GM10266 (cell line): ENCODE results near the gene UQCRH.
"Not testable (repeated sequence)": the region's sequence is repeated elsewhere in the genome, so short reads cannot be mapped to it uniquely, and the experiment has no call there.

Source experiments
- DNase-seq: peaks from one replicate; pipeline ENCODE4 v3.0.0; 2012; ENCODE audit errors: extremely low spot score
- TF ChIP-seq, protein P1 (sequence below): IDR thresholded peaks from 2 replicates; pipeline ENCODE4 v1.5.1; 2012; ENCODE audit warnings: mild to moderate bottlenecking, low read depth; ENCODE audit not compliant: control insufficient read depth, insufficient read depth; ENCODE audit errors: missing control alignments

The UQCRH gene

DNA sequence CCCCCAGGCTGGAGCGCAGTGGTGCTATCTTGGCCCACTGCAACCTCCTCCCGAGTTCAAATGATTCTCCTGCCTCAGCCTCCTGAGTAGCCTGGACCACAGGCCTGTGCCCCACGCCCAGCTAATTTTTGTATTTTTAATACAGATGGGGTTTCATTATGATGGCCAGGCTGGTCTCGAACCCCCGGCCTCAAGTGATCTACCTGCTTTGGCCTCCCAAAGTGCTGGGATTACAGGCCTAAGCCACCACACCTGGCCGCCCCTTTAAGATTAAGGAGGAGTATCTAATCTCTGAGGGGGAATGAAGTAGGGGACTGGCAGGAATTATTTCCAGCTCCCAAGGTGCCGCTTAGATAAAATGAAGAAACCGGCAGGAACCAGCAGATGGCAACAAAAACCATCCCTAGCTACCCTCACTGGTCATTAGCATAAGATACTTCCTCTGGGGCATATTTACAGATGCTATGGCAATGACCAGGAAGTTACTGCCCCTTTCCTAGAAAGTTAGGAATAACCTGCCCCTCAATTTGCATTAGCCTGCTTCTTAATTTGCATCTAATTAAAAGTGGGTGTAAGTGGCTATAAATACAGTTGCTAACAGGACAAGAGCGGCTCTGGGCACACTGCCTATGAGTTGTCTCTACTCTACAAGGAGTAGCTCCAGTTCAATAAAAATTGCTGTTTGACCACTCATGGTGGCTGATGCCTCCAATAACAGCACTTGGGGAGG lies 30.0 kb downstream of the UQCRH start:
- TF ChIP-seq, protein P1, sequence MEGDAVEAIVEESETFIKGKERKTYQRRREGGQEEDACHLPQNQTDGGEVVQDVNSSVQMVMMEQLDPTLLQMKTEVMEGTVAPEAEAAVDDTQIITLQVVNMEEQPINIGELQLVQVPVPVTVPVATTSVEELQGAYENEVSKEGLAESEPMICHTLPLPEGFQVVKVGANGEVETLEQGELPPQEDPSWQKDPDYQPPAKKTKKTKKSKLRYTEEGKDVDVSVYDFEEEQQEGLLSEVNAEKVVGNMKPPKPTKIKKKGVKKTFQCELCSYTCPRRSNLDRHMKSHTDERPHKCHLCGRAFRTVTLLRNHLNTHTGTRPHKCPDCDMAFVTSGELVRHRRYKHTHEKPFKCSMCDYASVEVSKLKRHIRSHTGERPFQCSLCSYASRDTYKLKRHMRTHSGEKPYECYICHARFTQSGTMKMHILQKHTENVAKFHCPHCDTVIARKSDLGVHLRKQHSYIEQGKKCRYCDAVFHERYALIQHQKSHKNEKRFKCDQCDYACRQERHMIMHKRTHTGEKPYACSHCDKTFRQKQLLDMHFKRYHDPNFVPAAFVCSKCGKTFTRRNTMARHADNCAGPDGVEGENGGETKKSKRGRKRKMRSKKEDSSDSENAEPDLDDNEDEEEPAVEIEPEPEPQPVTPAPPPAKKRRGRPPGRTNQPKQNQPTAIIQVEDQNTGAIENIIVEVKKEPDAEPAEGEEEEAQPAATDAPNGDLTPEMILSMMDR: peak; percentile 51
- DNase-seq: peak; percentile 57

DNA sequence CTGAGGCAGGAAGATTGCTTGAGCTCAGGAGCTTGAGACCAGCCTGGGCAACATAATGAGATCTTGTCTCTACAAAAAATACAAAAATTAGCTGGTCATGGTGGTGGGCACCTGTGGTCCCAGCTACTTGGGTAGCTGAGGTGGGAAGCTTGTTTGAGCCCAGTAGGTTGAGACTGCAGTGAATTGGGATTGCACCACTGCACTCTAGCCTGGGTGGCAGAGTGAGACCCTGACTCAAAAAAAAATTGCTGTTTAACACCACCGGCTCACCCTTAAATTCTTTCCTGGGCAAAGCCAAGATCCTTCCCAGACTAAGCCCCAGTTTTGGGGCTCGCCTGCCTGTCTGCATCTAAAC lies 30.5 kb downstream of the UQCRH start:
- DNase-seq: no peak
- TF ChIP-seq, protein P1: no peak

DNA sequence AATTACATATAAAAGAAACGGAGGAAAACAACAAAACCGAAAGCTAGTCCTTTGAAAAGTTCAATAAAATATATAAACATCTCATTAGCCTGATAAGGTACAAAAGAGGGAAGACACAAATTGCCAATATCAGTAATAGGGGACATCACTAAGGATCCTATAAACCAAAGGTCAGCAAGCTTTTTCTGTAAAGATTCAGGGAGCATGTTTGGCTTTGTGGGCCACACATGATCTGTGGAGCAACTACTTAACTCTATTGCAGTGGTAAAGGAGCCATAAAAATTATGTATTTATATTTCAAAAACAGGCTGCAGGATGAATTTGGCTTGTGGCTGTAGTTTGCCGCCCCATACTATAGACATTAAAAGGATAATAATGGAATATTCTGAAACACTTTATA lies 31.6 kb downstream of the UQCRH start:
- TF ChIP-seq, protein P1: no peak
- no peak for DNase-seq

DNA sequence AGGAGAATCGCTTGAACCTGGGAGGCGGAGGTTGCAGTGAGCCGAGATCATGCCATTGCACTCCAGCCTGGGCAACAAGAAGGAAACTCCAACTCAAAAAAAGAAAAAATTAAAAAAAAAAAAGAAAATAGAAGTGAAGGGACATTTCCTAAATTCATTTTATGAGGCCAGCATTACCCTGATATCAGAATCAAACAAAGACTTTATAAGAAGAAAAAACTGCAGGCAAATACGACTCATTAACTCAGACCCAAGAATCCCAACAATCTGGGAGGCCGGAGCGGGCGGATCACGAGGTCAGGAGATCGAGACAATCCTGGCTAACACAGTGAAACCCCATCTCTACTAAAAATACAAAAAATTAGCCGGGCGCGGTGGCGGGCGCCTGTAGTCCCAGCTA lies 33.9 kb downstream of the UQCRH start:
- not testable (repeated sequence) for DNase-seq

DNA sequence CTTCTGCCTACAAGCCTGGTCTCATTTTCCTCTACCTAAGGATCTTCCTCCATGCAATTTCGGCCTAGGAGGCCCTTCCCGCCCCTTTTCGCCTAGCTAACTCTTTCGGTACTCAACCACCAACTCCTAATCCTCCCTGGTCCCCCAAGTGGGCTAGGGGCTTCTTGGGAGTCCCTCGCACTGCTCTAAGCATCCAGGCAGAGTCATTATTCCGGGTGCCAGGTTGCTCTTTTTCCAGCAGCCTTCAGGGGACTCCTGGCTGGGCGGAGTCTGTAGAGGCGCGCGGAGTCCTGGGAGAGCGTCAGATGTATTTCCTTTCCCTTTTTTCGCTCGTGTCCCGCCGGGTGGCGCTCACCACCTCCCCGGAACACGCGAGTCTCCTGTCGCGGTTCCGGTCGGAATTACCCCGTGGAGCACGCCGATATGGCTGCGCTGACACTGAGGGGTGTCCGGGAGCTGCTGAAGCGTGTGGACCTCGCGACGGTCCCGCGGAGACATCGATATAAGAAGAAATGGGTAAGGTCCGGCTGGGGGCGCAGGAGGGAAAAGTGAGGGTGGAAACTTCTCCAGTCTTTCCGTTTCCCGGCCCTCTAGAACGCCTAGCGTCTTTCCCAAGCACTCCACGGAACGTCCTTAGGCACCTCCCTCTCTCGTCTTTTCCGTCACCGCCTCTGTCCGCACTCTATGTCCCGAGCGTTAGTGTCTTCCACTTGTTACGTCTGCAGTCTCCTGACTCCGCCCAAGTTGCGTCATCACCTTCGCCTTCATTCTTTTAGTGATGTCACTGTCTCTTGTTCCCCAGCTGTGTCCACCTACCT lies 37.1 kb downstream of the UQCRH start, which contains the start of gene NSUN4:
Gene NSUN4 (plus strand): TSS at position 404 of the 818 bp plus-strand sequence. CDS start 20 bp downstream, at position 424.
- TF ChIP-seq, protein P1: peak; percentile 83
- DNase-seq: peak; percentile 69

DNA sequence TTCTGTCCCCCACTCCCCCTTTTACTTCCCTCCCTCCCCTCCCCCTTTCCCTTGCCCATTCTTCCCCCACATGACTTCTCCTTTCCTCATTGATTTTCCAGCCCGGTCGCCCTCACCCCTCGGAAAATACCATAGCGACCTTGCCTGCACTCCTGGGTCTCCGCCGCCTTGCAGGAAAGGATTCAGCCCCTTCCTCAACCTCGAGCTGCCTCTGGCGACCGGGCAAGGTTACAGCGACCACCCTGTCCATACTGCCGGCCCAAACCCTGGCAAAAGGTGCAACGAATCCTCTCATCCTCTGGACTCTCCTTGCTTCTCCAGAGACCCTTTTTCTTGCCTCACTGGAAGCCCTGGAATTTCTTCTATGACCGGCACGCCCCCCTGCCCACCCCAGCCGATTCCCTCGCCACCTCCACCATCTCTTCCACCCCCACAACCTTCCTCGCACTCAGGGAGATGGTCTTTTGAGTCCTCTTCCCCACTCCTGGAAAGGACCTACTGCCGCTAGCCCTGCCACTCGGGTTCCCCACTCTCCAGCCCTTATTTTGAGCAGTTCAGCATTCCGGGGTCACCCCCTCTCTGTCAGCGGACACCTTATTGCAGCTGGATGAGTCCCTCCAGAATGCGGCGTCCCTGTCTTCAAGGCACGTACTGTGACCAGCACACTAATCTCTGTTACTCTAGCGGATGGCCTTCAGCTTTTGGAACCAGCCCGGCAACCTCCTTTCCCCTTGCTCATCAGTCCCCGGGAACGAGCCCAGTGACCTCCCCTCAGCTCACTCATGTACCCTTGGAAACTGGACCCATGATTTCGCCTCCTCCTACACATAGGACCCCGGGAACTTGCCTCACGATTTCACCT lies 38.0 kb downstream of the UQCRH start:
- no peak for DNase-seq
- TF ChIP-seq, protein P1: no peak

DNA sequence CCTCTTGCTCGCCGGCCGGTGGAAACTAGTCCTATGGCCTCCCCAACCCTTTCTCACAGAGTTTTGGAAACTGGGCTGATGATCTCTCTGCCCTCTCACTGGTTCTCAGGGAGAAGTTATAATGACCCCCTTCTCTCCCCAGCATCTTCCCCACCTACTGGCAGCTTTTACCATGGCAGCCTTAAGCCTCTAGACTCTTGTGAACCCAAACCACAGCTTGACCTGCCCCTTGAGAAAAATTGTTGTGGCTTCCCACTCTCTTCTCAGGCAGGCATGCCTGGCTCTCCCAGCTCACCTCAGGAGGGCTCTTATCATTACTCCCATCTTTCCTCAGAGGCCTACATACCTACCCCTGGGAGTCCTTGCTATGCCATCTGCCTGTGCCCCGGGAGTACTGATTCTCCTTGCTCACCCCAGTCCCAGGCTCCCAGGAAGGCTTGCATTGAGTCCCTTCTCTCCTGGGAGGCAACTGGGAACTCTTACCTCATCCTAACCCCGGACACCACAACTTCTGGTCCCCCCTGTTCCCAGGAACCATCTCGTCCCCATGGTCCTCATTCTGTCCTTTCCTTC lies 38.7 kb downstream of the UQCRH start:
- TF ChIP-seq, protein P1: peak; percentile 36
- DNase-seq: peak; percentile 42
